ENCODE measurements around the gene NKAIN4.

- TF ChIP-seq CTCF (IDR thresholded peaks at IDR 0.05): no peak
- no peak for TF ChIP-seq POLR2AphosphoS5 (IDR thresholded peaks at IDR 0.05)
- TF ChIP-seq POLR2A (IDR thresholded peaks at IDR 0.05): no peak
Observed at GRCh38 chr20:63284544-63284949, 30.3 kb upstream of the NKAIN4 start.

Measured in breast epithelium (tissue), 3 donors.